ENCODE results near the gene SLC39A13.

- TF ChIP-seq, protein P1, sequence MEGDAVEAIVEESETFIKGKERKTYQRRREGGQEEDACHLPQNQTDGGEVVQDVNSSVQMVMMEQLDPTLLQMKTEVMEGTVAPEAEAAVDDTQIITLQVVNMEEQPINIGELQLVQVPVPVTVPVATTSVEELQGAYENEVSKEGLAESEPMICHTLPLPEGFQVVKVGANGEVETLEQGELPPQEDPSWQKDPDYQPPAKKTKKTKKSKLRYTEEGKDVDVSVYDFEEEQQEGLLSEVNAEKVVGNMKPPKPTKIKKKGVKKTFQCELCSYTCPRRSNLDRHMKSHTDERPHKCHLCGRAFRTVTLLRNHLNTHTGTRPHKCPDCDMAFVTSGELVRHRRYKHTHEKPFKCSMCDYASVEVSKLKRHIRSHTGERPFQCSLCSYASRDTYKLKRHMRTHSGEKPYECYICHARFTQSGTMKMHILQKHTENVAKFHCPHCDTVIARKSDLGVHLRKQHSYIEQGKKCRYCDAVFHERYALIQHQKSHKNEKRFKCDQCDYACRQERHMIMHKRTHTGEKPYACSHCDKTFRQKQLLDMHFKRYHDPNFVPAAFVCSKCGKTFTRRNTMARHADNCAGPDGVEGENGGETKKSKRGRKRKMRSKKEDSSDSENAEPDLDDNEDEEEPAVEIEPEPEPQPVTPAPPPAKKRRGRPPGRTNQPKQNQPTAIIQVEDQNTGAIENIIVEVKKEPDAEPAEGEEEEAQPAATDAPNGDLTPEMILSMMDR (conservative IDR thresholded peaks at IDR 0.05; ENCODE audit: low read depth, low read length) = no peak
- TF ChIP-seq EZH2 (IDR thresholded peaks at IDR 0.05; ENCODE audit: low read length, unreplicated experiment) (no peak), EZH2phosphoT487 (IDR thresholded peaks at IDR 0.05; ENCODE audit: borderline replicate concordance, low read length) (no peak)
These were observed 24.8 kb downstream of the SLC39A13 start for GRCh38 chr11:47433157-47433556.
